Upper lobe of left lung (tissue), 6 donors: Measurements from ENCODE around the gene WDR38. TPM values are rescaled to one million over a fixed set of nuclear protein-coding genes. Genes with fewer than 3 reads are reported as not detected.

Source experiments
- ATAC-seq, 2 donors: fragments of 200-7000 bp; cut with Tn5 transposase; one replicate each; pipeline ENCODE4 v1.9.1; 2022; ENCODE audit warnings: mild to moderate bottlenecking in 2 of 2, moderate library complexity in 2 of 2; ENCODE audit not compliant: low FRiP score in 2 of 2
- DNase-seq, 2 donors: peaks; one replicate each; pipeline ENCODE4 v3.0.0-alpha.2; 2019 to 2020
- H3K27ac ChIP-seq, 4 donors: fragments of 200-600 bp; sonication (generic); one replicate each; pipeline ENCODE4 v1.5.1; 2016 to 2019
- H3K27me3 ChIP-seq, 4 donors: fragments of 200-600 bp; sonication (generic); one replicate each; pipeline ENCODE4 v1.5.1; 2017 to 2019
- H3K36me3 ChIP-seq, 4 donors: fragments of 200-600 bp; sonication (generic); one replicate each; pipeline ENCODE4 v1.5.1; 2016 to 2019
- H3K4me1 ChIP-seq, 4 donors: fragments of 200-600 bp; sonication (generic); one replicate each; pipeline ENCODE4 v1.5.1; 2018 to 2019
- H3K4me3 ChIP-seq, 4 donors: fragments of 200-600 bp; sonication (generic); one replicate each; pipeline ENCODE4 v1.5.1; 2017 to 2019; ENCODE audit warnings: mild to moderate bottlenecking in 2 of 4, moderate library complexity in 1 of 4
- H3K9me3 ChIP-seq, 4 donors: fragments of 200-600 bp; sonication (generic); one replicate each; pipeline ENCODE4 v1.5.1; 2018 to 2019
- CTCF ChIP-seq, 6 experiments: fragments of 450-650 bp in 4 of 6; fragments of 200-600 bp in 2 of 6; sonication (generic) in 2 of 6; IDR thresholded peaks; one replicate each; pipeline ENCODE4 v1.5.1; 2016 to 2019; ENCODE audit warnings: antibody characterized with exemption in 6 of 6
- EP300 ChIP-seq, 4 donors: sonication (generic); formaldehyde crosslinking; IDR thresholded peaks; one replicate each; pipeline ENCODE4 v1.5.1; 2017; ENCODE audit warnings: antibody characterized with exemption in 4 of 4, control low read depth in 2 of 4
- POLR2A ChIP-seq, 4 donors: fragments of 450-650 bp; IDR thresholded peaks; one replicate each; pipeline ENCODE4 v1.5.1; 2016 to 2017; ENCODE audit warnings: antibody characterized with exemption in 4 of 4, mild to moderate bottlenecking in 2 of 4
- POLR2AphosphoS5 ChIP-seq, 2 donors: sonication (generic); formaldehyde crosslinking; IDR thresholded peaks; one replicate each; pipeline ENCODE4 v1.5.1; 2017; ENCODE audit warnings: antibody characterized with exemption in 2 of 2
- WGBS, 2 donors: methylation state at CpG; one replicate each; pipeline ENCODE4 v1.1.5; 2017 to 2018; 5-methylcytosine and 5-hydroxymethylcytosine counted together
- total RNA-seq, 6 donors: library from RNA; depleted of rRNA in 4 of 6; stranded (reverse); fragments of >200 nt in 4 of 6; gene quantifications; one replicate each; pipeline versions ENCODE4 v1.1.0 to v1.2.1, GENCODE V29; 2016 to 2021
- donor health status: DM: no; HTN: no; CAD: no; lungs with moderate emphysema.
- donor health status: DM: no; HTN: yes; CAD: no; lungs with severe emphysema.

Gene WDR38
- total RNA-seq = 10 to 100 TPM in 2 of 6 donors, 1 to 10 TPM in 3, not detected in 1; 4.1 to 24.1 (median 9.0) TPM

- ATAC-seq (peak; percentile 90 to 96), DNase-seq (peak; percentile 76 to 96)
- H3K9me3 ChIP-seq = no peaks in the 10 kb centered on the region
- H3K4me1 ChIP-seq = peaks cover 11 to 17% (median 14%) of the 10 kb centered on the region in 4 donors
- WGBS, 2 donors = 0 to 3% methylated on average over 19 to 26 of the region's 51 CpGs
- H3K4me3 ChIP-seq = peak within 1 kb of the TSS in 3 of 4 donors; percentile 35 to 54 (median 48)
- no peaks in the 10 kb centered on the region for H3K27me3 ChIP-seq
- TF ChIP-seq EP300 (IDR thresholded peaks at IDR 0.05) (no peak), POLR2A (IDR thresholded peaks at IDR 0.05) (peak in 1 of 4 donors; percentile 6), CTCF (IDR thresholded peaks at IDR 0.05) (peak; percentile 97 to 100 (median 100))
- H3K36me3 ChIP-seq = peaks cover 7 to 19% (median 16%) of the 10 kb centered on the region in 4 donors
- peak within 1 kb of the TSS in 3 of 4 donors; percentile 14 to 52 (median 46) for H3K27ac ChIP-seq
Measured at GRCh38 chr9:124852829-124853531, at the start of gene WDR38. TSS of gene WDR38 (plus strand) at chr9:124853460. CDS start at chr9:124853532, 72 bp downstream.

- Histone ChIP-seq H3K27ac (no peak overlapping the region), H3K9me3 (no peaks in the 10 kb centered on the region), H3K4me1 (peaks cover 12 to 21% (median 16%) of the 10 kb centered on the region in 4 donors), H3K27me3 (no peaks in the 10 kb centered on the region), H3K36me3 (peaks cover 0 to 5% (median 0%) of the 10 kb centered on the region in 4 donors), H3K4me3 (no peak overlapping the region)
- 91% methylated on average over 8 of the region's 8 CpGs; no CpG with 5 or more reads in 1 of the 2 donors for WGBS, 2 donors
- DNase-seq = no peak
- TF ChIP-seq POLR2A (IDR thresholded peaks at IDR 0.05) (no peak), EP300 (IDR thresholded peaks at IDR 0.05) (no peak), CTCF (IDR thresholded peaks at IDR 0.05) (no peak), POLR2AphosphoS5 (IDR thresholded peaks at IDR 0.05) (no peak)
- no peak for ATAC-seq
Measured at GRCh38 chr9:124803911-124804310, 49.3 kb upstream of the WDR38 start.

GRCh38 chr9:124805186-124805585, 48.1 kb upstream of the WDR38 start:
- H3K27me3 ChIP-seq = no peaks in the 10 kb centered on the region
- H3K36me3 ChIP-seq = peaks cover 0 to 13% (median 0%) of the 10 kb centered on the region in 4 donors
- H3K9me3 ChIP-seq = no peaks in the 10 kb centered on the region
- ATAC-seq (no peak), DNase-seq (no peak)
- 65 to 68% methylated on average over 4 of the region's 4 CpGs for WGBS, 2 donors
- no peak overlapping the region for H3K27ac ChIP-seq
- peak; percentile 10 to 45 for TF ChIP-seq POLR2AphosphoS5 (IDR thresholded peaks at IDR 0.05)
- no peak for TF ChIP-seq POLR2A (IDR thresholded peaks at IDR 0.05)
- H3K4me3 ChIP-seq = no peak overlapping the region
- H3K4me1 ChIP-seq = peaks cover 7 to 9% (median 8%) of the 10 kb centered on the region in 4 donors

GRCh38 chr9:124808246-124808956, 44.9 kb upstream of the WDR38 start:
- Histone ChIP-seq H3K36me3 (peaks cover 0 to 15% (median 0%) of the 10 kb centered on the region in 4 donors), H3K27ac (no peak overlapping the region), H3K27me3 (no peaks in the 10 kb centered on the region), H3K4me1 (peaks cover 0 to 6% (median 0%) of the 10 kb centered on the region in 4 donors), H3K4me3 (no peak overlapping the region), H3K9me3 (no peaks in the 10 kb centered on the region)
- TF ChIP-seq POLR2A (IDR thresholded peaks at IDR 0.05) = no peak
- DNase-seq = no peak
- 86 to 88% methylated on average over 10 to 12 of the region's 12 CpGs for WGBS, 2 donors
- no peak for ATAC-seq

GRCh38 chr9:124809211-124809610, 44.0 kb upstream of the WDR38 start:
- no peaks in the 10 kb centered on the region for H3K9me3 ChIP-seq
- H3K4me1 ChIP-seq = peaks cover 0 to 6% (median 0%) of the 10 kb centered on the region in 4 donors
- no peaks in the 10 kb centered on the region for H3K27me3 ChIP-seq
- H3K4me3 ChIP-seq = no peak overlapping the region
- ATAC-seq (no peak), DNase-seq (no peak)
- H3K36me3 ChIP-seq = peaks cover 0 to 15% (median 0%) of the 10 kb centered on the region in 4 donors
- TF ChIP-seq EP300 (IDR thresholded peaks at IDR 0.05) = no peak
- H3K27ac ChIP-seq = no peak overlapping the region
- WGBS, 2 donors = 90 to 96% methylated on average over 6 of the region's 6 CpGs

GRCh38 chr9:124809741-124810500, 43.3 kb upstream of the WDR38 start:
- Histone ChIP-seq H3K4me3 (no peak overlapping the region), H3K36me3 (peaks cover 0 to 15% (median 0%) of the 10 kb centered on the region in 4 donors), H3K4me1 (peaks cover 0 to 6% (median 0%) of the 10 kb centered on the region in 4 donors), H3K9me3 (no peaks in the 10 kb centered on the region), H3K27ac (no peak overlapping the region), H3K27me3 (no peaks in the 10 kb centered on the region)
- WGBS, 2 donors = 95 to 97% methylated on average over 33 to 59 of the region's 60 CpGs
- DNase-seq = peak in 1 of 2 donors; percentile 79
- ATAC-seq = no peak
- no peak for TF ChIP-seq EP300 (IDR thresholded peaks at IDR 0.05)
